ENCODE results near the gene SEC11C.
A peak's percentile ranks its signal among the peaks of the same experiment; 100 is the strongest.

SEC11C gene

DNA sequence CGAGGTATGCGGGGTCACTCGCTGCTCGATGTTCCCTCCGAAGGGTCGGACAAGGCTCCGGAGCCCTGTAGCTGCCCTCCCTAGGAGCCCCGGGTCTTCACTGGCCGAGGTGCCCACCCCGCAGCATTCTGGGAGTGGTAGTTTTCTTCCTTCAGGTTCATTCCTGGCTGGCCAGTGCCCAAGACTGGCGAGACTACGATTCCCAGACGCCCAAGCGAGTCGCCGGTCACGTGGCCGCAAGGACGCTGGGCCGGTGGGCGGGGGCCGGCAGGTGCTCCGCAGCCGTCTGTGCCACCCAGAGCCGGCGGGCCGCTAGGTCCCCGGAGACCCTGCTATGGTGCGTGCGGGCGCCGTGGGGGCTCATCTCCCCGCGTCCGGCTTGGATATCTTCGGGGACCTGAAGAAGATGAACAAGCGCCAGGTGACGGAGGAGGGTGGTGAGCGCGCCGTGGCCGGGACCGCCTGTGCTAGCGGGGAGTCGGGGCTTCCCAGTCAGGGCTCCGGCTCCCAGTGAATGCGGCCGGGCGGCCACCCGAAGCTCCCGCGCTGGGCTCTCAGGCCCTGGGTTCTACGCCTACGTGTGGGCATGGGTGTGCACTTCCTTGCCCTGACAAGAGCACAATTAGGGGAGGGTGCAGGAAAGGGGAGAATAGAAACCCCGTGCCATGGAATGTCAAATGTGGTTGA is at the start of gene SEC11C:
SEC11C (plus strand) TSS at position 270 of the 687 bp plus-strand sequence; CDS start at position 335, 65 bp downstream.
- H3K4me2 ChIP-seq = peak within 1 kb of the TSS; percentile 93
- H3K27me3 ChIP-seq = no peaks in the 10 kb centered on the region
- H3K9me3 ChIP-seq = no peaks in the 10 kb centered on the region
- H3K27ac ChIP-seq = peak within 1 kb of the TSS; percentile 92
- TF ChIP-seq Cebpa-rat (IDR thresholded peaks at IDR 0.05) = no peak
- H3K36me3 ChIP-seq = no peaks in the 10 kb centered on the region
- peaks cover 27% of the 10 kb centered on the region; the same call in 1 of the 2 replicates for H4K20me1 ChIP-seq
- peak within 1 kb of the TSS; percentile 86 for H3K9ac ChIP-seq
- peaks cover 37% of the 10 kb centered on the region for H3K4me1 ChIP-seq
- peak within 1 kb of the TSS; percentile 79 for H3K4me3 ChIP-seq

DNA sequence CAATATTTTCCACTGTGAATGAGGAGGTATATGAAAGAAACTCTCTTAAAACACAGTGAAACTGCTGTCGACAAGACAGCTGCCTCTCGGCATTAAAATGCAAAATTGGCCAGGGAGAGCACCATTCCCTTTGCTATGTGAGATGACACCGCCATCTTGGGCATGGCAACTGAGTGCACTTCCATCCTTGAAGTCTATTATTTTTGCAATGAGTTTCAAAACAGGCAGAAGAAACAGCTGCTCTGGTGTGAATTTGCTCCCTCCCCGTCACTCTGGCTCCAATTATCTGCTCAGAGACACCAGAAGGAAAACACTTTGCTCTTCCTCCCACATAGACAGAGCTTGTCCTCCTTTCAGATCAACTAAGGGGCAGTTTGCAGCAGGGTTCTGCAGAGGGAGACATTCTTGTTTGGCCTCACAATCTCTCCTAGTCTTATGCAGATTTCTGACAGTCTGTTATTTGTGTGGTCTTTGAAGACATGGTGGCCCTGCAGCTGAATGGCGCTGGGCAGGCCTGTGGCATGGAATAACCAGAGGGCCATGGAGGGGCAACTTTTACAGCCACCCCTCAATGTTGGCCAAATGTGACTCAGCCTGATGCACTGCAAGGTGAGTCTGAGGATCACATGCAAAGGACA is 48.6 kb upstream of the SEC11C start:
- TF ChIP-seq Cebpa-rat (IDR thresholded peaks at IDR 0.05) = no peak
- H3K4me2 ChIP-seq = no peak overlapping the region
- H4K20me1 ChIP-seq = no peaks in the 10 kb centered on the region
- no peaks in the 10 kb centered on the region for H3K27me3 ChIP-seq
- no peaks in the 10 kb centered on the region for H3K36me3 ChIP-seq
- no peaks in the 10 kb centered on the region for H3K4me1 ChIP-seq
- H3K4me3 ChIP-seq = no peak overlapping the region
- H3K27ac ChIP-seq = no peak overlapping the region
- H3K9ac ChIP-seq = no peak overlapping the region
- no peaks in the 10 kb centered on the region for H3K9me3 ChIP-seq

DNA sequence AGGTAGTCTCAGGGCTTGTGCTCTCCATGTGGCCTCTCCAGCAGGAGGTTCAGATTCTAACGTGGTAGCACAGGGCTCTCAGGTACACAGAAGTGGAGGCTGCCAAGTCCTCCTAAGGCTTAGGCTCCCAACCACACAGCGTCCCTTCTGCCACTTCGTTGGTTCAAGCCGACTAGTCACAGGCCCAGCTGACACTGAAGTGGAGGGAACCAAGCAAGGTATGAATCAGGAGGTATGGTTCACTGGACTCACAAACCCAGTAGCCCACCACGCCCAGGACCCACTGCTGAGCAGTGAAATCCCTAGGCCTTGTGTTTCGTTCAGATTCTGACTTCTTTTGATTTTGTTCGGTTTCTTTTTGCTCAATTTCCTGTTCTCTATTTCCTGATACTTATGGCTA is 46.0 kb upstream of the SEC11C start:
- Histone ChIP-seq H3K9me3 (no peaks in the 10 kb centered on the region), H3K9ac (no peak overlapping the region), H3K4me3 (no peak overlapping the region), H3K4me2 (no peak overlapping the region), H3K36me3 (no peaks in the 10 kb centered on the region), H3K4me1 (no peaks in the 10 kb centered on the region), H3K27ac (no peak overlapping the region), H4K20me1 (no peaks in the 10 kb centered on the region), H3K27me3 (no peaks in the 10 kb centered on the region)
- no peak for TF ChIP-seq Cebpa-rat (IDR thresholded peaks at IDR 0.05)

DNA sequence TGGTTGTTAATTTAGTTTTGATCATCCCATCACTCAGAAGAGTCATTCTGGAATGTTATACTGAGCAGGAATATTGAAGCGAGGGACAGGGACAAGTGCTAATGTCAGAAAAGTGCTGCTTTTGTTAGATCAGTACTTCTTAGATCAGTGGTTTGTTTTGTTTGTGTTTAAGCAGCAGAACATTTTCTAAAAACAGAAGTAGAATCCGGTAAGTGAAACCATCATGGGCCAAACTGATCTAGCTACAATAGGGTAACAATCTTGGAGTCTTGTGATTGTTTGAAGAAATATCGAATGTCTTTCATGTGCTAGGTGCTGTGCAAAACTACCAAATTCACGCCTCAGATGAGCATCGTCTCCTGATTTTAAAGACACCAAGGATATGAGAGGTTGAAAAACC is 45.1 kb upstream of the SEC11C start:
- Histone ChIP-seq H4K20me1 (no peaks in the 10 kb centered on the region), H3K4me1 (no peaks in the 10 kb centered on the region), H3K27me3 (no peaks in the 10 kb centered on the region), H3K27ac (no peak overlapping the region), H3K4me3 (no peak overlapping the region), H3K9me3 (no peaks in the 10 kb centered on the region), H3K9ac (no peak overlapping the region), H3K36me3 (no peaks in the 10 kb centered on the region), H3K4me2 (no peak overlapping the region)
- TF ChIP-seq Cebpa-rat (IDR thresholded peaks at IDR 0.05) = no peak

DNA sequence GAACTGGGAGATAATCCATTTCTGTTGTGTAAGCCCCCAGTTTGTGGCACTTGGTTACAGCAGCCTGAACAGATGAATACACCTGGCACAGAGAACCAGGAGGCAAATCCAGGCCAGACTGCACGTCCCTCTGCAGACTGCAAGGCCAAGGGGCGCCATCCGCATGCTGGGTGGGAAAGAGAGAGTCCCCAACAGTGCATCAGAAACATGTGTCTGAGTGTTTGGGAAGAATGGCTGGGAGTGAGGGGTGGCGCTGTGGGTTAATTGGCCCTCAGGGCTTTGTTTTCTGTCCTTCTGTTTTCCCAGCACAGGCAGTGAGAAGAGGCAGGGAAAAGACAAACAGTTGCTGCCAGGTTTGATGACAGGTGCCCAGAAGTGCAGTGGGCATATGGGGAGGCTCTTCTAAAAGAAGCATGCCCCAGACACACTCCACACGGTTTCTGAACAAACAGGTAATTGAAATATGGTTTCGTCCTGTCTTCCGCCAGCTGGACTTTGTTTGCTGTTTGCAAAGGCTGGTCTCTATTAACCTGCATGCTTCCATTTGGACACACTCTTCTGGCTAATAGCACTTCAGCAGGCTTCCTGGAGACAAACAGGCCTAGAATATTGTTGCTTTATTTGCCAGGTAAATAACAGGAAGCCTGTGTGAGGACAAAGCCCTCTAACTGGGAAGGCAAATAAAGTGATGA is 43.4 kb upstream of the SEC11C start:
- Histone ChIP-seq H3K4me3 (no peak overlapping the region), H4K20me1 (no peaks in the 10 kb centered on the region), H3K4me1 (no peaks in the 10 kb centered on the region), H3K36me3 (no peaks in the 10 kb centered on the region), H3K27ac (no peak overlapping the region), H3K9ac (no peak overlapping the region), H3K27me3 (no peaks in the 10 kb centered on the region), H3K4me2 (no peak overlapping the region), H3K9me3 (no peaks in the 10 kb centered on the region)
- TF ChIP-seq Cebpa-rat (IDR thresholded peaks at IDR 0.05) = no peak

DNA sequence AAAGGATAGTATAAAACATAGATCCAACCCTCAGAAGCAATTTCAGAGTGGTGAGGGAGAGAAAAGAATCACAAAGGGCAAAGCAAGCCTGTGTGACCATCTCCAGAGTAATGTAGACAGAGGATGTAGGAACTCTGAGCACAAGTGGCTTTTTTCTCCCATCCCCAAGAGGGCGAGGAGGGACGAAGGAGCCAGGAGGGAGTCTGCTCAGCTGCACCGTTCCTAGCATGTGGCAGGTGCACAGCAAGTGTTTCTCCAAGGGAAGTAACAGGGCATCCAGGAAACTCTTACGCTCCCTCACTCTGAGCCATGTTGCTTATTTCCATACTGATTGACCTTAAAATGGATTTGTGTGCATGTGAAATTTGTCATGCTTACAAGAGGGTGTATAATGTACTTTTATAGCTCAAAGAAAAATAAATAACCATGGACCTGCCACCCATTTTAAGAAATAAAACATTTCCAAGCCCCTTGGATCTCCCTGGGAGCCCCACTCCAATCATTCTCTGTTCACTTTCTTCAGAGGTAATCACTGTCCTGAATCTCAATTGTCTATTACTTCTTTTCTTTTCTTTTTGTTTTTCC is 37.8 kb upstream of the SEC11C start:
- H3K4me1 ChIP-seq = no peaks in the 10 kb centered on the region
- H4K20me1 ChIP-seq = no peaks in the 10 kb centered on the region
- H3K9ac ChIP-seq = no peak overlapping the region
- no peaks in the 10 kb centered on the region for H3K27me3 ChIP-seq
- no peak overlapping the region for H3K4me3 ChIP-seq
- H3K4me2 ChIP-seq = no peak overlapping the region
- TF ChIP-seq Cebpa-rat (IDR thresholded peaks at IDR 0.05) = no peak
- no peak overlapping the region for H3K27ac ChIP-seq
- H3K36me3 ChIP-seq = no peaks in the 10 kb centered on the region
- H3K9me3 ChIP-seq = no peaks in the 10 kb centered on the region

DNA sequence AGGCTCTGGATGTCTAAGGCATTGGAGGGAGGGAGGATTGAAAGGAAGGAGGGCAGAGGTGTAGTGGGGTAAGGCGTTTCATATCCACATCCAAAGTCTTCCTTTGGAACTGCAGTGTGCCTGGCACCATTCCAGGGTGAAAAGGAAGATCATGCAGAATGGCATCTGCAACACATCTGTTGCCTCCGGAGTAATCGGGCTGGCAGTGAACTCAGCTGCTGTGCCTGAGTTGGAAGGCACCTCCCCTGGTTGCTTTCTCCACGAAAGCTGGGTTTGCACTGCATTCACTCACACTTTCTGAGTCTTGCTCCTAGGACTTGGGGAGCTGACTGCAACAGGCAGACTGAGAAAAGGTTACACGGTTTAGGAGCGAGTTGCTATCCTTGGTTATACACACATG is 30.3 kb upstream of the SEC11C start:
- H3K4me1 ChIP-seq = no peaks in the 10 kb centered on the region
- no peak overlapping the region for H3K4me2 ChIP-seq
- no peak overlapping the region for H3K4me3 ChIP-seq
- H3K27ac ChIP-seq = no peak overlapping the region
- H3K9me3 ChIP-seq = no peaks in the 10 kb centered on the region
- H3K9ac ChIP-seq = no peak overlapping the region
- H3K36me3 ChIP-seq = no peaks in the 10 kb centered on the region
- H3K27me3 ChIP-seq = no peaks in the 10 kb centered on the region
- H4K20me1 ChIP-seq = no peaks in the 10 kb centered on the region
- TF ChIP-seq Cebpa-rat (IDR thresholded peaks at IDR 0.05) = no peak

DNA sequence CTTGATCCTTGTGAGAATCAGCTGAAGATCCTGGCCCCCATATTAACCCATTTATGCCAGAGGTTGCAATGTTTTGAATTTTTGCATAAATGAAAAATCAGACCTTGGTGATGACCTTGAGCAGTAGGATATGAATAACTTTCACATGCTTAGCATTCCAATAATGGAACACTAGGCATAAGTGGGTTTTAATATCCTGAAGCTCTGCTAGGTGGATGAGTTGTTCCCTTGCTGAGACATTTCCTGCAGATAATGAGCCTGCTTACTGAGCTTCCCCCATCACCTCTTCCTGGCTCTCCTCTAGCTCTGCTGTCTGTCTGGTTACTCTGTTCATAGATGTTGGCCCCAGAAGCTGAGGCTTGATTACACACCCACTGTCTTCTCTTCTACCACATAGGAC is 25.5 kb upstream of the SEC11C start:
- H3K27ac ChIP-seq = no peak overlapping the region
- H3K9ac ChIP-seq = no peak overlapping the region
- no peak for TF ChIP-seq Cebpa-rat (IDR thresholded peaks at IDR 0.05)
- peaks cover 4% of the 10 kb centered on the region; the same call in 1 of the 2 replicates for H3K9me3 ChIP-seq
- no peaks in the 10 kb centered on the region for H3K4me1 ChIP-seq
- no peak overlapping the region for H3K4me3 ChIP-seq
- H3K27me3 ChIP-seq = no peaks in the 10 kb centered on the region
- H3K36me3 ChIP-seq = no peaks in the 10 kb centered on the region
- no peaks in the 10 kb centered on the region for H4K20me1 ChIP-seq
- H3K4me2 ChIP-seq = no peak overlapping the region

DNA sequence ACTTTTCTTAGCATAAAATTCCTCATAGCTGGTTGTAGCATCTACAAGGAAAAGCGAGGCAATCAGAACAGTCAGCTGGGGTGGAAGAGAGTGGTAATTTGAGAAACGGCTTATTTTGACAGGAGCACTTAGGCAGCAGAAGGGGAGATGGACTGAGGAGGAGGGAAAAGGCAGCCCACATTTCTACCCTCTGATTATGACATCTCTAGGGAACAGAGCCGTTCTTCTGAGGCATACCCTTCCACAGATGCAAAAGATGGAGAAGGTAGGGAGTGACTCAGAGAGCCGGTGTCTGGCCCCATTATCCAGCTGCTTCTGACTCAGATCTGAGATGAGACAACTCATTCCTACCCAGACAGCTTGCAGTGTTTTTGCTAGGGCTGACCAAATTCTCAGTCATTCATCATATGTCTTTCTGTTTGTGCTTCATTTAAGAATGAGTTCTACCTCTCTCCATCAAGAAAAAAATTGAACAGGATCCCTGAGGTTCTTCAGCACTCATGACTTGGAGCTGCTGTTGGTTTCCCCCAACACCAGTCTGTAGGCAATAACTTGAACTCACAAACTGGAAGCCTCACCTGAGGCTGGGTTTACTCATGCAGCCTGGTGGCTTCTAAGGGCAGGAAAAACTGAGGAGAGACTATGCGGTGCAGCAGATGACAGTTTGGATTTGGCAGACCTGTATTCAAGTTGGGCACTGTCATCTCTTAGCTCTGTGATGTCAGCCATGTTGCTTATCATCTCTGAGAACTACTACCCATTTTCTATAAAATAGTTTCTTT is 15.9 kb upstream of the SEC11C start:
- H3K9me3 ChIP-seq = no peaks in the 10 kb centered on the region
- no peak overlapping the region for H3K4me2 ChIP-seq
- no peaks in the 10 kb centered on the region for H4K20me1 ChIP-seq
- H3K4me3 ChIP-seq = no peak overlapping the region
- TF ChIP-seq Cebpa-rat (IDR thresholded peaks at IDR 0.05) = no peak
- H3K9ac ChIP-seq = no peak overlapping the region
- H3K36me3 ChIP-seq = no peaks in the 10 kb centered on the region
- H3K27me3 ChIP-seq = no peaks in the 10 kb centered on the region
- no peaks in the 10 kb centered on the region for H3K4me1 ChIP-seq
- no peak overlapping the region for H3K27ac ChIP-seq
